Measurements from ENCODE around the gene ZNF407.

ZNF407 gene

DNA sequence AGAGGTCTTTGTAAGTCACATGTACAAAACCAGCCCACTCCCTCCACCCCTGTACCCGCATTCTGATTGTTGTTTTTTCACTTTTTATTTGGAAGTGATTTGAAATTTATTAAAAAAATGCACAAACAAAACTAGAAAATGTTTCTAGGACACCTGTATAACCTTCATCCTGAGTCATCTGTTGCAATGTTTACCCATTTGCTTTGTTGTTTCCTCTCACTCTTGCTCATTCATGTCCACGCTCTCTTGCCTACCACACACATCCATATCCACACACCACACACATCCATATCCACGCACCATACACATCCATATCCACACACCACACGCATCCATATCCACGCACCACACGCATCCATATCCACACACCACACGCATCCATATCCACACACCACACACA is 18.8 kb downstream of the ZNF407 start:
- no peak for ATAC-seq
- TF ChIP-seq, protein P1, sequence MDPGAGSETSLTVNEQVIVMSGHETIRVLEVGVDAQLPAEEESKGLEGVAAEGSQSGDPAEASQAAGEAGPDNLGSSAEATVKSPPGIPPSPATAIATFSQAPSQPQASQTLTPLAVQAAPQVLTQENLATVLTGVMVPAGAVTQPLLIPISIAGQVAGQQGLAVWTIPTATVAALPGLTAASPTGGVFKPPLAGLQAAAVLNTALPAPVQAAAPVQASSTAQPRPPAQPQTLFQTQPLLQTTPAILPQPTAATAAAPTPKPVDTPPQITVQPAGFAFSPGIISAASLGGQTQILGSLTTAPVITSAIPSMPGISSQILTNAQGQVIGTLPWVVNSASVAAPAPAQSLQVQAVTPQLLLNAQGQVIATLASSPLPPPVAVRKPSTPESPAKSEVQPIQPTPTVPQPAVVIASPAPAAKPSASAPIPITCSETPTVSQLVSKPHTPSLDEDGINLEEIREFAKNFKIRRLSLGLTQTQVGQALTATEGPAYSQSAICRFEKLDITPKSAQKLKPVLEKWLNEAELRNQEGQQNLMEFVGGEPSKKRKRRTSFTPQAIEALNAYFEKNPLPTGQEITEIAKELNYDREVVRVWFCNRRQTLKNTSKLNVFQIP (CRISPR knock-in tag; IDR thresholded peaks at IDR 0.05; ENCODE audit: borderline replicate concordance, low read depth): no peak
- TF ChIP-seq, protein P2, sequence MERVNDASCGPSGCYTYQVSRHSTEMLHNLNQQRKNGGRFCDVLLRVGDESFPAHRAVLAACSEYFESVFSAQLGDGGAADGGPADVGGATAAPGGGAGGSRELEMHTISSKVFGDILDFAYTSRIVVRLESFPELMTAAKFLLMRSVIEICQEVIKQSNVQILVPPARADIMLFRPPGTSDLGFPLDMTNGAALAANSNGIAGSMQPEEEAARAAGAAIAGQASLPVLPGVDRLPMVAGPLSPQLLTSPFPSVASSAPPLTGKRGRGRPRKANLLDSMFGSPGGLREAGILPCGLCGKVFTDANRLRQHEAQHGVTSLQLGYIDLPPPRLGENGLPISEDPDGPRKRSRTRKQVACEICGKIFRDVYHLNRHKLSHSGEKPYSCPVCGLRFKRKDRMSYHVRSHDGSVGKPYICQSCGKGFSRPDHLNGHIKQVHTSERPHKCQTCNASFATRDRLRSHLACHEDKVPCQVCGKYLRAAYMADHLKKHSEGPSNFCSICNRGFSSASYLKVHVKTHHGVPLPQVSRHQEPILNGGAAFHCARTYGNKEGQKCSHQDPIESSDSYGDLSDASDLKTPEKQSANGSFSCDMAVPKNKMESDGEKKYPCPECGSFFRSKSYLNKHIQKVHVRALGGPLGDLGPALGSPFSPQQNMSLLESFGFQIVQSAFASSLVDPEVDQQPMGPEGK (CRISPR knock-in tag; IDR thresholded peaks at IDR 0.05; ENCODE audit: borderline replicate concordance): no peak
- no peak for TF ChIP-seq TCF4 (CRISPR knock-in tag; IDR thresholded peaks at IDR 0.05; ENCODE audit: borderline replicate concordance)
- TF ChIP-seq, protein P3, sequence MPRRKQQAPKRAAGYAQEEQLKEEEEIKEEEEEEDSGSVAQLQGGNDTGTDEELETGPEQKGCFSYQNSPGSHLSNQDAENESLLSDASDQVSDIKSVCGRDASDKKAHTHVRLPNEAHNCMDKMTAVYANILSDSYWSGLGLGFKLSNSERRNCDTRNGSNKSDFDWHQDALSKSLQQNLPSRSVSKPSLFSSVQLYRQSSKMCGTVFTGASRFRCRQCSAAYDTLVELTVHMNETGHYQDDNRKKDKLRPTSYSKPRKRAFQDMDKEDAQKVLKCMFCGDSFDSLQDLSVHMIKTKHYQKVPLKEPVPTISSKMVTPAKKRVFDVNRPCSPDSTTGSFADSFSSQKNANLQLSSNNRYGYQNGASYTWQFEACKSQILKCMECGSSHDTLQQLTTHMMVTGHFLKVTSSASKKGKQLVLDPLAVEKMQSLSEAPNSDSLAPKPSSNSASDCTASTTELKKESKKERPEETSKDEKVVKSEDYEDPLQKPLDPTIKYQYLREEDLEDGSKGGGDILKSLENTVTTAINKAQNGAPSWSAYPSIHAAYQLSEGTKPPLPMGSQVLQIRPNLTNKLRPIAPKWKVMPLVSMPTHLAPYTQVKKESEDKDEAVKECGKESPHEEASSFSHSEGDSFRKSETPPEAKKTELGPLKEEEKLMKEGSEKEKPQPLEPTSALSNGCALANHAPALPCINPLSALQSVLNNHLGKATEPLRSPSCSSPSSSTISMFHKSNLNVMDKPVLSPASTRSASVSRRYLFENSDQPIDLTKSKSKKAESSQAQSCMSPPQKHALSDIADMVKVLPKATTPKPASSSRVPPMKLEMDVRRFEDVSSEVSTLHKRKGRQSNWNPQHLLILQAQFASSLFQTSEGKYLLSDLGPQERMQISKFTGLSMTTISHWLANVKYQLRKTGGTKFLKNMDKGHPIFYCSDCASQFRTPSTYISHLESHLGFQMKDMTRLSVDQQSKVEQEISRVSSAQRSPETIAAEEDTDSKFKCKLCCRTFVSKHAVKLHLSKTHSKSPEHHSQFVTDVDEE (CRISPR knock-in tag; IDR thresholded peaks at IDR 0.05): no peak
- no peak for TF ChIP-seq ZFP3 (CRISPR knock-in tag; IDR thresholded peaks at IDR 0.05)
- TF ChIP-seq ZC3H10 (CRISPR knock-in tag; IDR thresholded peaks at IDR 0.05): no peak
- no peak for TF ChIP-seq BACH2 (CRISPR knock-in tag; IDR thresholded peaks at IDR 0.05; ENCODE audit: borderline replicate concordance)

DNA sequence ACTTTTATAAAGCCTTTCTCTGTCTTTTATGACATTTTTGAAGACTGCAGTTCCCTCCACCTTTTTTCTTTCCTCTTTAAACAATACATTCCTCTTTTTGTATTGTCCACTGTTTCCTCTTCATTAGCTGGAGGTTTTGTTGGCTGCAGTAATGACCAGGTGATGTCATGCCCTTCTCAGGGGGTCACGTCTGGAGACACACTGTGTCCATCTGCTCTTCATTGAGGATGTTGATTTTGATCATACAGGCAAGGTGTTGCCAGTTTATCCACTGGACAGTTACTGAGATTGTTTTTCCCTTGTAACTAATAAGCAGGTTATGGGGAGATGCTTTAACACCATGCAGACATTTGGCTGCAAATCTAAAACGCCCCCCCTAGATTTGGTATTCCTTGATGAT is 19.8 kb downstream of the ZNF407 start:
- TF ChIP-seq GLIS3 (CRISPR knock-in tag; IDR thresholded peaks at IDR 0.05): no peak
- no peak for TF ChIP-seq PPARA (CRISPR knock-in tag; IDR thresholded peaks at IDR 0.05; ENCODE audit: borderline replicate concordance)
- TF ChIP-seq, protein P4, sequence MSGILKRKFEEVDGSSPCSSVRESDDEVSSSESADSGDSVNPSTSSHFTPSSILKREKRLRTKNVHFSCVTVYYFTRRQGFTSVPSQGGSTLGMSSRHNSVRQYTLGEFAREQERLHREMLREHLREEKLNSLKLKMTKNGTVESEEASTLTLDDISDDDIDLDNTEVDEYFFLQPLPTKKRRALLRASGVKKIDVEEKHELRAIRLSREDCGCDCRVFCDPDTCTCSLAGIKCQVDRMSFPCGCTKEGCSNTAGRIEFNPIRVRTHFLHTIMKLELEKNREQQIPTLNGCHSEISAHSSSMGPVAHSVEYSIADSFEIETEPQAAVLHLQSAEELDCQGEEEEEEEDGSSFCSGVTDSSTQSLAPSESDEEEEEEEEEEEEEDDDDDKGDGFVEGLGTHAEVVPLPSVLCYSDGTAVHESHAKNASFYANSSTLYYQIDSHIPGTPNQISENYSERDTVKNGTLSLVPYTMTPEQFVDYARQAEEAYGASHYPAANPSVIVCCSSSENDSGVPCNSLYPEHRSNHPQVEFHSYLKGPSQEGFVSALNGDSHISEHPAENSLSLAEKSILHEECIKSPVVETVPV (CRISPR knock-in tag; IDR thresholded peaks at IDR 0.05): no peak
- no peak for TF ChIP-seq CSDC2 (CRISPR knock-in tag; IDR thresholded peaks at IDR 0.05)
- no peak for TF ChIP-seq ZNF8 (CRISPR knock-in tag; IDR thresholded peaks at IDR 0.05)
- TF ChIP-seq ZNF565 (CRISPR knock-in tag; conservative IDR thresholded peaks at IDR 0.05; ENCODE audit: low read depth): no peak
- TF ChIP-seq, protein P5, sequence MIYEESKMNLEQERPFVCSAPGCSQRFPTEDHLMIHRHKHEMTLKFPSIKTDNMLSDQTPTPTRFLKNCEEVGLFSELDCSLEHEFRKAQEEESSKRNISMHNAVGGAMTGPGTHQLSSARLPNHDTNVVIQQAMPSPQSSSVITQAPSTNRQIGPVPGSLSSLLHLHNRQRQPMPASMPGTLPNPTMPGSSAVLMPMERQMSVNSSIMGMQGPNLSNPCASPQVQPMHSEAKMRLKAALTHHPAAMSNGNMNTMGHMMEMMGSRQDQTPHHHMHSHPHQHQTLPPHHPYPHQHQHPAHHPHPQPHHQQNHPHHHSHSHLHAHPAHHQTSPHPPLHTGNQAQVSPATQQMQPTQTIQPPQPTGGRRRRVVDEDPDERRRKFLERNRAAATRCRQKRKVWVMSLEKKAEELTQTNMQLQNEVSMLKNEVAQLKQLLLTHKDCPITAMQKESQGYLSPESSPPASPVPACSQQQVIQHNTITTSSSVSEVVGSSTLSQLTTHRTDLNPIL (CRISPR knock-in tag; IDR thresholded peaks at IDR 0.05; ENCODE audit: low read depth): no peak
- no peak for TF ChIP-seq ZNF70 (CRISPR knock-in tag; IDR thresholded peaks at IDR 0.05)
- no peak for ATAC-seq

DNA sequence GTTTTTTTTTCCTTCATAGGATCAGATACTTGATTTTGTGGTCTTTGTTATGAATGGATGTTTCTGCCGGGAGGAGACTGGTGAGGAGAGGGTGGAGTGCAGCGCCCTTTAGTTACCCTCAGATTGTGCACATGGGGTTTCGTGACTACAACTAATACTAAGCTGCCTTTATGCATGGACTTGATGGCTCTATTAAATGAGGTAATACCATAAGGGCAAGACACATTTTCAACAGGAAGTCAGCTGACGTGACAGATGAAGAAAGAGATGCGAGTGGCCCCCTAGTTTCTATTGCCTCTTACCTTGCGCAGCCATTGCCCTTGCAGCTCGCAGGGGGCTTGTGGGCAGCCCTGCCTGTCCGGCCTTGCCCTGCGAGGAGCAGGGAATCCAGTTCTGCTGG is 24.4 kb downstream of the ZNF407 start:
- TF ChIP-seq TCF4 (CRISPR knock-in tag; IDR thresholded peaks at IDR 0.05; ENCODE audit: borderline replicate concordance) (no peak), PPARA (CRISPR knock-in tag; IDR thresholded peaks at IDR 0.05; ENCODE audit: borderline replicate concordance) (no peak), ZFP30 (CRISPR knock-in tag; IDR thresholded peaks at IDR 0.05) (no peak), ZNF565 (CRISPR knock-in tag; conservative IDR thresholded peaks at IDR 0.05; ENCODE audit: low read depth) (no peak), TOX (CRISPR knock-in tag; IDR thresholded peaks at IDR 0.05; ENCODE audit: borderline replicate concordance) (no peak), ESRRG (CRISPR knock-in tag; IDR thresholded peaks at IDR 0.05) (no peak), ZFP3 (CRISPR knock-in tag; IDR thresholded peaks at IDR 0.05) (no peak), ZNF70 (CRISPR knock-in tag; IDR thresholded peaks at IDR 0.05) (no peak), RARB (CRISPR knock-in tag; IDR thresholded peaks at IDR 0.05) (no peak), OSR1 (CRISPR knock-in tag; IDR thresholded peaks at IDR 0.05) (no peak), GLIS3 (CRISPR knock-in tag; IDR thresholded peaks at IDR 0.05) (no peak), ZC3H10 (CRISPR knock-in tag; IDR thresholded peaks at IDR 0.05) (no peak), BACH2 (CRISPR knock-in tag; IDR thresholded peaks at IDR 0.05; ENCODE audit: borderline replicate concordance) (no peak), SNAI2 (CRISPR knock-in tag; IDR thresholded peaks at IDR 0.05) (no peak)
- TF ChIP-seq, protein P5 (CRISPR knock-in tag; IDR thresholded peaks at IDR 0.05; ENCODE audit: low read depth): no peak
- TF ChIP-seq, protein P4 (CRISPR knock-in tag; IDR thresholded peaks at IDR 0.05): no peak
- no peak for ATAC-seq
